ENCODE results near the gene EPYC.
A peak's percentile ranks its signal among the peaks of the same experiment; 100 is the strongest.

- no peak for TF ChIP-seq CTCF (IDR thresholded peaks at IDR 0.05)
- no peak for TF ChIP-seq POLR2A (IDR thresholded peaks at IDR 0.05)
- peak in 1 of 2 donors; percentile 43 for TF ChIP-seq EP300 (IDR thresholded peaks at IDR 0.05)
Observed at GRCh38 chr12:91017043-91017442, 12.3 kb upstream of the EPYC start.
